Mesendoderm (in vitro differentiated cells): ENCODE data around the gene MYLK3.

ENCODE experiments used
- DNase-seq: peaks from one replicate; pipeline ENCODE4 v3.0.0; 2013
- H2AK5ac ChIP-seq: 2 replicates; pipeline ENCODE4 v1.6.1; 2013; ENCODE audit warnings: low read length, inconsistent platforms
- H2BK120ac ChIP-seq: 2 replicates; pipeline ENCODE4 v1.6.1; 2013; ENCODE audit warnings: low read depth, mild to moderate bottlenecking, low read length, moderate library complexity, mixed read lengths
- H2BK15ac ChIP-seq: replicated peaks from 2 replicates; pipeline ENCODE4 v1.6.1; 2013; ENCODE audit warnings: low read depth, mild to moderate bottlenecking, moderate library complexity
- H2BK5ac ChIP-seq: 2 replicates; pipeline ENCODE4 v1.6.1; 2013; ENCODE audit warnings: low read length, inconsistent platforms
- H3K18ac ChIP-seq: 2 replicates; pipeline ENCODE4 v1.6.1; 2013; ENCODE audit warnings: mild to moderate bottlenecking, low read length, mixed read lengths
- H3K23ac ChIP-seq: one replicate; pipeline ENCODE4 v1.6.1; 2013; ENCODE audit warnings: low read length
- H3K27ac ChIP-seq: 2 replicates; pipeline ENCODE4 v1.5.1; 2013; ENCODE audit warnings: low read depth, mild to moderate bottlenecking, inconsistent platforms, low read length, moderate library complexity
- H3K27me3 ChIP-seq: 2 replicates; pipeline ENCODE4 v1.6.1; 2013; ENCODE audit warnings: low read length, control low read depth, mild to moderate bottlenecking, inconsistent platforms; ENCODE audit not compliant: insufficient read depth, poor library complexity
- H3K36me3 ChIP-seq: 2 replicates; pipeline ENCODE4 v1.6.1; 2013; ENCODE audit warnings: low read length, inconsistent platforms; ENCODE audit not compliant: control insufficient read depth, insufficient read depth
- H3K4ac ChIP-seq: one replicate; pipeline ENCODE4 v1.6.1; 2013; ENCODE audit warnings: low read depth, mild to moderate bottlenecking, low read length, moderate library complexity
- H3K4me1 ChIP-seq: 2 replicates; pipeline ENCODE4 v1.6.1; 2013; ENCODE audit warnings: low read depth, low read length, inconsistent platforms; ENCODE audit not compliant: control insufficient read depth
- H3K4me2 ChIP-seq: 2 replicates; pipeline ENCODE4 v1.6.1; 2013; ENCODE audit warnings: low read length
- H3K4me3 ChIP-seq: 2 replicates; pipeline ENCODE4 v1.5.1; 2013; ENCODE audit warnings: mild to moderate bottlenecking, low read length
- H3K56ac ChIP-seq: one replicate; pipeline ENCODE4 v1.6.1; 2013; ENCODE audit warnings: low read length
- H3K79me1 ChIP-seq: 2 replicates; pipeline ENCODE4 v1.6.1; 2013; ENCODE audit warnings: low read length, inconsistent platforms
- H3K79me2 ChIP-seq: 2 replicates; pipeline ENCODE4 v1.6.1; 2013; ENCODE audit warnings: mild to moderate bottlenecking, low read length; ENCODE audit not compliant: control insufficient read depth, insufficient read depth
- H3K9ac ChIP-seq: 2 replicates; pipeline ENCODE4 v1.6.1; 2013; ENCODE audit warnings: low read length, inconsistent platforms
- H4K5ac ChIP-seq: one replicate; pipeline ENCODE4 v1.6.1; 2013; ENCODE audit warnings: low read length
- H4K8ac ChIP-seq: one replicate; pipeline ENCODE4 v1.6.1; 2013; ENCODE audit warnings: low read depth, mild to moderate bottlenecking, control low read depth, low read length, moderate library complexity
- WGBS: extraction: QIAGEN DNeasy Blood & Tissue Kit; methylation state at CpG from one replicate; pipeline ENCODE4 v1.1.7; 2013; ENCODE audit warnings: low lambda C conversion rate, missing lambda C conversion rate; ENCODE audit not compliant: insufficient coverage; ENCODE audit errors: extremely low coverage; 5-methylcytosine and 5-hydroxymethylcytosine counted together

MYLK3 gene

DNA sequence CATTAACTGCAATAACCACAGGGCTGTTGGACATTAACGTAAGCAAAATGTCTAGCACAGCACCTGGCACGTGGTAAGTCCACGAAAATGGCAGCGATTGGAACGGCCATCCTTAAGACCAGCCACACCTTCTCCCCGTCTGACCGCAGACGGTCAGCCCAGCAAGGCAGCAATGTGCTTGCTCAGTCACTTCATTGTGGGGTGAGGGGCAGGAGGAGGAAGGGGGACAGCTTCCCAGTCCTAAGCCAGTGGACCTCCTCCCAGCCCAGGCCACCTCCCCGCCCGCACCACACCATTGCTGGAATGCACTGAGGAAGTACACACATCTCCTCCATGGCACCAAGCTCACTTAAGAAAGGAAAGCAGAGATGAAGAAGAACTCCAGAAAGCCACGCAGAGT is 8.6 kb upstream of the MYLK3 start:
- peak overlapping the region; percentile 35 for H2AK5ac ChIP-seq
- H3K36me3 ChIP-seq, result no peaks in the 10 kb centered on the region
- H3K4ac ChIP-seq, result no peak overlapping the region
- no peak overlapping the region for H2BK120ac ChIP-seq
- no peak overlapping the region for H3K9ac ChIP-seq
- H3K4me1 ChIP-seq, result peaks cover 8% of the 10 kb centered on the region
- no peak overlapping the region for H3K4me3 ChIP-seq
- H3K23ac ChIP-seq, result no peak overlapping the region
- no peaks in the 10 kb centered on the region for H3K79me2 ChIP-seq
- no peak overlapping the region for H3K27ac ChIP-seq
- WGBS, result no CpG with 5 or more reads among the region's 11 CpGs
- peak overlapping the region; percentile 69 for H3K56ac ChIP-seq
- H2BK5ac ChIP-seq, result peak overlapping the region; percentile 27
- no peak for DNase-seq
- H3K27me3 ChIP-seq, result no peaks in the 10 kb centered on the region
- no peak overlapping the region for H4K5ac ChIP-seq
- no peak overlapping the region for H4K8ac ChIP-seq
- H2BK15ac ChIP-seq, result no peak overlapping the region
- no peak overlapping the region for H3K18ac ChIP-seq
- no peak overlapping the region for H3K4me2 ChIP-seq
- H3K79me1 ChIP-seq, result no peaks in the 10 kb centered on the region

- no peak overlapping the region for H3K23ac ChIP-seq
- no peak overlapping the region for H3K18ac ChIP-seq
- no peak overlapping the region for H3K4me3 ChIP-seq
- H3K36me3 ChIP-seq, result no peaks in the 10 kb centered on the region
- no peak for DNase-seq
- H4K8ac ChIP-seq, result no peak overlapping the region
- peaks cover 8% of the 10 kb centered on the region for H3K4me1 ChIP-seq
- no peak overlapping the region for H3K4me2 ChIP-seq
- H3K27me3 ChIP-seq, result no peaks in the 10 kb centered on the region
- H4K5ac ChIP-seq, result no peak overlapping the region
- peak overlapping the region; percentile 5 for H3K4ac ChIP-seq
- H3K79me1 ChIP-seq, result no peaks in the 10 kb centered on the region
- H3K56ac ChIP-seq, result no peak overlapping the region
- H2BK120ac ChIP-seq, result no peak overlapping the region
- no CpG with 5 or more reads among the region's 5 CpGs for WGBS
- no peak overlapping the region for H2BK5ac ChIP-seq
- H2AK5ac ChIP-seq, result no peak overlapping the region
- no peak overlapping the region for H3K9ac ChIP-seq
- H3K27ac ChIP-seq, result no peak overlapping the region
- no peaks in the 10 kb centered on the region for H3K79me2 ChIP-seq
- no peak overlapping the region for H2BK15ac ChIP-seq
Measured at GRCh38 chr16:46753015-46753414, 4.9 kb upstream of the MYLK3 start.

DNA sequence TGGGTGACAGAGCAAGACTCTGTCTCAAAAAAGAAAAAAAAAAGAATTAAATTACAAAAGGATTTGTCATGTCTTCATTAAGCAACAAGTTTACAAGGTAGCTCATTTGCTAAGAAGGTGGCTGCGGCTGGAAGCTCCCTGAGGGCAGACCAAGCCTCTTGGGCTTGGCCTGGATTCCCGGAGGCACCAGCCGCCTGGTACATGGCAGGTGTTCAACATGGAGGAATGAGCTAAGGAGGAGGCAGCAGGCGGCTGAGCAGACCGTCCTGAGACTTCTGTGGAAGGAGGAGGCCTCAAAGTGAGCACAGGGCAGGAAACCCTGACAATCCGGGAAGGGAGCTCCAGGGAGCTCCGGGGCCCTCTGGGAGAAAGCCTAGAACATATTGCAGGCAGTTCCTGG is 3.2 kb upstream of the MYLK3 start:
- Histone ChIP-seq H2AK5ac (no peak overlapping the region), H3K27ac (no peak overlapping the region), H4K5ac (no peak overlapping the region), H2BK120ac (no peak overlapping the region), H4K8ac (no peak overlapping the region), H3K36me3 (no peaks in the 10 kb centered on the region), H3K79me2 (no peaks in the 10 kb centered on the region), H2BK15ac (no peak overlapping the region), H3K56ac (no peak overlapping the region), H3K27me3 (no peaks in the 10 kb centered on the region), H3K23ac (no peak overlapping the region), H3K4me2 (no peak overlapping the region), H3K4me3 (no peak overlapping the region), H3K18ac (no peak overlapping the region), H3K9ac (no peak overlapping the region), H3K4ac (no peak overlapping the region), H2BK5ac (no peak overlapping the region), H3K79me1 (no peaks in the 10 kb centered on the region), H3K4me1 (peaks cover 13% of the 10 kb centered on the region)
- WGBS, result no CpG with 5 or more reads among the region's 7 CpGs
- DNase-seq, result no peak

GRCh38 chr16:46748775-46749705 is 896 bp upstream of the MYLK3 start:
- H2BK5ac ChIP-seq, result no peak overlapping the region
- peaks cover 13% of the 10 kb centered on the region for H3K4me1 ChIP-seq
- no peak overlapping the region for H3K56ac ChIP-seq
- no peak for DNase-seq
- H3K79me1 ChIP-seq, result no peaks in the 10 kb centered on the region
- H3K18ac ChIP-seq, result peak overlapping the region; percentile 4
- H3K9ac ChIP-seq, result no peak overlapping the region
- H2BK15ac ChIP-seq, result no peak overlapping the region
- H2BK120ac ChIP-seq, result no peak overlapping the region
- H3K4me2 ChIP-seq, result no peak overlapping the region
- H3K4ac ChIP-seq, result no peak overlapping the region
- no peaks in the 10 kb centered on the region for H3K27me3 ChIP-seq
- H3K23ac ChIP-seq, result no peak overlapping the region
- H3K4me3 ChIP-seq, result no peak overlapping the region
- H4K5ac ChIP-seq, result no peak overlapping the region
- H3K79me2 ChIP-seq, result no peaks in the 10 kb centered on the region
- no peak overlapping the region for H2AK5ac ChIP-seq
- H4K8ac ChIP-seq, result no peak overlapping the region
- H3K36me3 ChIP-seq, result no peaks in the 10 kb centered on the region
- peak overlapping the region; percentile 17 for H3K27ac ChIP-seq
- WGBS, result no CpG with 5 or more reads among the region's 20 CpGs

DNA sequence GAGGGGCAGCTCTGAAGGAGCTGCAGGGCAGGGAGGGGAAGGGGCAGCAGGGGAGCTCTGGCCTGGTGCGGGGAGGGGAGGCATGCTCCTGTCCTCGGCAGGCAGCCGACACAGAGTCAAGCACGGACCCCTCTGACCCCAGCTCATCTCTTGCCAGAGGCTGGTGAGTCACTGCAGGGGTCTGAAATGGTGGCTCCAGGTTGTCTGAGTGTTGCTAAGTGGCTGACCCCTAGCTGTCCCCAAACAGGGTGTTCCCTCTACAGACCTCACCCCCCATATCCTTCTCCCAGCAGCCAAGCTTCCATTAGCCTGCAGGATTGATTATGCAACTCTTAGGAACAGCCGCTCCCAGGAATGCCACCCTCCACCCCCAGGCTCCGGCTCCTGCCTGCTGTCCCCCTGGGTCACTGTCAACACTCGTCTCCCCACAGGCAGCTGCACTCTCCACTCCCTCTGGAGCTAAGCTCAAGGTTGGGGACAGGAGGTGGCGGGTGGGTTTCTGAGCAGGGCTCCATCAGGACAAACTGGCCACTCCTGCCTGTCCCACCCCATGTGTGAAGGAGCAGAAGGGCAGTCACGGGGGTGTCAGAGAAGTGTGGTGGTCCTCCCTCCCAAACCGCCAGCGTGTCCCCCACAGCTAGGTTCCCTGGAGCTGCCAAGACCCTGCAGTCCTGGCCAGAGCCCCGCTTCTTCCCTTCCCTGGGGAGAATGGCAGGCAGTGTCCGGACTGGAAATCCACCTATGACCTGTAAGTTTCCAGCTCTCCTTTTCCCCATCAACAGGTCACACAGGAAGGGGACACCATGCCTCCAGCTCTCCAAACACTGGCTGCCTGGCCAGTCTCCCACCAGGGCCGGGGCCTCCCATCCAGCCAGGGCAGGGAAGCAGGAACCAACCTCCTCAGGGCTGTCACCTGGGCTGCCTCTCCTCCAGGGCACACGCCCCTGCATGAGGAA is 1.0 kb downstream of the MYLK3 start:
- no peaks in the 10 kb centered on the region for H3K27me3 ChIP-seq
- H3K79me1 ChIP-seq, result no peaks in the 10 kb centered on the region
- H3K56ac ChIP-seq, result peak overlapping the region; percentile 75
- H3K4me2 ChIP-seq, result no peak overlapping the region
- peak overlapping the region; percentile 65 for H3K18ac ChIP-seq
- H3K4ac ChIP-seq, result peak overlapping the region; percentile 75
- peak overlapping the region; percentile 83 for H2BK5ac ChIP-seq
- H2AK5ac ChIP-seq, result peak overlapping the region; percentile 2
- no peak overlapping the region for H4K5ac ChIP-seq
- peak overlapping the region; percentile 29 for H2BK120ac ChIP-seq
- no peaks in the 10 kb centered on the region for H3K79me2 ChIP-seq
- no peaks in the 10 kb centered on the region for H3K36me3 ChIP-seq
- H3K4me1 ChIP-seq, result peaks cover 15% of the 10 kb centered on the region
- peak overlapping the region; percentile 48 for H3K23ac ChIP-seq
- peak; percentile 95 for DNase-seq
- H3K27ac ChIP-seq, result no peak overlapping the region
- no peak overlapping the region for H3K4me3 ChIP-seq
- no CpG with 5 or more reads among the region's 15 CpGs for WGBS
- no peak overlapping the region for H4K8ac ChIP-seq
- H3K9ac ChIP-seq, result no peak overlapping the region
- no peak overlapping the region for H2BK15ac ChIP-seq
